H1 (cell line): ENCODE results near the gene CATSPERD. TPM values are rescaled to one million over a fixed set of nuclear protein-coding genes. Genes with fewer than 3 reads are reported as not detected.

ENCODE experiments used
- KDM5A ChIP-seq: fragments of 200-600 bp; IDR thresholded peaks from 2 replicates; pipeline ENCODE4 v1.7.1; 2012; ENCODE audit warnings: mild to moderate bottlenecking, low read length, inconsistent platforms, mixed read lengths
- SIN3A ChIP-seq, 2 experiments: IDR thresholded peaks in 1 of 2; conservative IDR thresholded peaks in 1 of 2; 2 replicates each; pipeline ENCODE4 v1.6.1; 2011 to 2012; ENCODE audit warnings: low read length in 2 of 2, improper control_type of control experiment in 1 of 2, low read depth in 1 of 2, mild to moderate bottlenecking in 1 of 2
- polyA plus RNA-seq, 7 experiments: library from polyadenylated mRNA; depleted of rRNA in 3 of 7; stranded (reverse) in 5 of 7; unstranded in 2 of 7; fragments of >200 nt in 5 of 7; fragments of 200-250 nt in 2 of 7; gene quantifications; 1 replicate in 5 of 7; 2 replicates in 1 of 7; 4 replicates in 1 of 7; pipeline versions ENCODE4 v1.2.1 to v1.2.3, GENCODE V29; 2011 to 2013; ENCODE audit warnings: missing spikeins in 2 of 7, mixed read lengths in 2 of 7
- total RNA-seq: library from RNA; stranded (reverse); fragmentation: NEBNext Ultra II Directional; extraction: Animal tissue kit (Norgen Biotek cat#: 25700); gene quantifications from 2 replicates; pipeline ENCODE4 v1.2.1, GENCODE V29; 2021
- TF ChIP-seq, protein P1 (sequence below): fragments of 300-600 bp; sonication (generic); IDR thresholded peaks from 2 replicates; pipeline ENCODE4 v1.7.1; 2012; ENCODE audit warnings: low read length, moderate library complexity, mild to moderate bottlenecking, inconsistent platforms; ENCODE audit not compliant: insufficient replicate concordance
- TF ChIP-seq, protein P2 (sequence below): IDR thresholded peaks from 2 replicates; pipeline ENCODE4 v1.6.1; 2012; ENCODE audit warnings: inconsistent platforms
- TF ChIP-seq, protein P3 (sequence below): IDR thresholded peaks from 2 replicates; pipeline ENCODE4 v1.6.1; 2012; ENCODE audit warnings: low read length, inconsistent platforms
- TF ChIP-seq, protein P4 (sequence below), 3 experiments: IDR thresholded peaks; 1 replicate in 2 of 3; 2 replicates in 1 of 3; pipeline versions ENCODE4 v1.5.1 to v1.6.1; 2011; ENCODE audit warnings: low read length in 3 of 3, mild to moderate bottlenecking in 3 of 3, inconsistent platforms in 2 of 3, low read depth in 1 of 3, moderate library complexity in 1 of 3; ENCODE audit not compliant: insufficient read depth in 1 of 3; ENCODE audit errors: control extremely low read depth in 1 of 3

The CATSPERD gene
- total and polyA plus RNA-seq, 2 of the 8 experiments (the other 6 are each of a cell fraction or from before 2014, with no cell fraction given) = 0.12 TPM; not detected in 1

DNA sequence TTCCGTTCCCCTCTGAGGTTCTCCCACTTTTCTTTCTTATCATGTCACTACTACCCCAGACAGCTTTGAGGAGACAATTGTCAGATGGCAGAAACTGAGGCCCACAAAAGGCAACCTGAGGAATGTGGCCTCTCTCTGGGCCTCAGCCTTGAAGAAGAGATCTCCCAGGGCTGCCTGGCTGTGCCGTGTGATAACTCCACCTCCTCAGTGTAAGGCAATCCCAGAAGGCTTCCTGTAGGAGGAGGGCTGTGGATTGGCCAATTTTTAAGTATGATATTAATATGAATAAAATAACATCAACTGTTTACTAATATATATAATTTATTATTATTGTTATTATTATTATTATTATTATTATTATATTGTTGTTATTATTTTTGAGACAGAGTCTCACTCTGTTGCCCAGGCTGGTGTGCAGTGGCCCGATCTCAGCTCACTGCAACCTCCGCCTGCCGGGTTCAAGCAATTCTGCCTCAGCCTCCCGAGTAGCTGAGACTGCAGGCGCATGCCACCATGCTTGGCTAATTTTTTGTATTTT lies 75.0 kb downstream of the CATSPERD start (continued):
- TF ChIP-seq, protein P1, sequence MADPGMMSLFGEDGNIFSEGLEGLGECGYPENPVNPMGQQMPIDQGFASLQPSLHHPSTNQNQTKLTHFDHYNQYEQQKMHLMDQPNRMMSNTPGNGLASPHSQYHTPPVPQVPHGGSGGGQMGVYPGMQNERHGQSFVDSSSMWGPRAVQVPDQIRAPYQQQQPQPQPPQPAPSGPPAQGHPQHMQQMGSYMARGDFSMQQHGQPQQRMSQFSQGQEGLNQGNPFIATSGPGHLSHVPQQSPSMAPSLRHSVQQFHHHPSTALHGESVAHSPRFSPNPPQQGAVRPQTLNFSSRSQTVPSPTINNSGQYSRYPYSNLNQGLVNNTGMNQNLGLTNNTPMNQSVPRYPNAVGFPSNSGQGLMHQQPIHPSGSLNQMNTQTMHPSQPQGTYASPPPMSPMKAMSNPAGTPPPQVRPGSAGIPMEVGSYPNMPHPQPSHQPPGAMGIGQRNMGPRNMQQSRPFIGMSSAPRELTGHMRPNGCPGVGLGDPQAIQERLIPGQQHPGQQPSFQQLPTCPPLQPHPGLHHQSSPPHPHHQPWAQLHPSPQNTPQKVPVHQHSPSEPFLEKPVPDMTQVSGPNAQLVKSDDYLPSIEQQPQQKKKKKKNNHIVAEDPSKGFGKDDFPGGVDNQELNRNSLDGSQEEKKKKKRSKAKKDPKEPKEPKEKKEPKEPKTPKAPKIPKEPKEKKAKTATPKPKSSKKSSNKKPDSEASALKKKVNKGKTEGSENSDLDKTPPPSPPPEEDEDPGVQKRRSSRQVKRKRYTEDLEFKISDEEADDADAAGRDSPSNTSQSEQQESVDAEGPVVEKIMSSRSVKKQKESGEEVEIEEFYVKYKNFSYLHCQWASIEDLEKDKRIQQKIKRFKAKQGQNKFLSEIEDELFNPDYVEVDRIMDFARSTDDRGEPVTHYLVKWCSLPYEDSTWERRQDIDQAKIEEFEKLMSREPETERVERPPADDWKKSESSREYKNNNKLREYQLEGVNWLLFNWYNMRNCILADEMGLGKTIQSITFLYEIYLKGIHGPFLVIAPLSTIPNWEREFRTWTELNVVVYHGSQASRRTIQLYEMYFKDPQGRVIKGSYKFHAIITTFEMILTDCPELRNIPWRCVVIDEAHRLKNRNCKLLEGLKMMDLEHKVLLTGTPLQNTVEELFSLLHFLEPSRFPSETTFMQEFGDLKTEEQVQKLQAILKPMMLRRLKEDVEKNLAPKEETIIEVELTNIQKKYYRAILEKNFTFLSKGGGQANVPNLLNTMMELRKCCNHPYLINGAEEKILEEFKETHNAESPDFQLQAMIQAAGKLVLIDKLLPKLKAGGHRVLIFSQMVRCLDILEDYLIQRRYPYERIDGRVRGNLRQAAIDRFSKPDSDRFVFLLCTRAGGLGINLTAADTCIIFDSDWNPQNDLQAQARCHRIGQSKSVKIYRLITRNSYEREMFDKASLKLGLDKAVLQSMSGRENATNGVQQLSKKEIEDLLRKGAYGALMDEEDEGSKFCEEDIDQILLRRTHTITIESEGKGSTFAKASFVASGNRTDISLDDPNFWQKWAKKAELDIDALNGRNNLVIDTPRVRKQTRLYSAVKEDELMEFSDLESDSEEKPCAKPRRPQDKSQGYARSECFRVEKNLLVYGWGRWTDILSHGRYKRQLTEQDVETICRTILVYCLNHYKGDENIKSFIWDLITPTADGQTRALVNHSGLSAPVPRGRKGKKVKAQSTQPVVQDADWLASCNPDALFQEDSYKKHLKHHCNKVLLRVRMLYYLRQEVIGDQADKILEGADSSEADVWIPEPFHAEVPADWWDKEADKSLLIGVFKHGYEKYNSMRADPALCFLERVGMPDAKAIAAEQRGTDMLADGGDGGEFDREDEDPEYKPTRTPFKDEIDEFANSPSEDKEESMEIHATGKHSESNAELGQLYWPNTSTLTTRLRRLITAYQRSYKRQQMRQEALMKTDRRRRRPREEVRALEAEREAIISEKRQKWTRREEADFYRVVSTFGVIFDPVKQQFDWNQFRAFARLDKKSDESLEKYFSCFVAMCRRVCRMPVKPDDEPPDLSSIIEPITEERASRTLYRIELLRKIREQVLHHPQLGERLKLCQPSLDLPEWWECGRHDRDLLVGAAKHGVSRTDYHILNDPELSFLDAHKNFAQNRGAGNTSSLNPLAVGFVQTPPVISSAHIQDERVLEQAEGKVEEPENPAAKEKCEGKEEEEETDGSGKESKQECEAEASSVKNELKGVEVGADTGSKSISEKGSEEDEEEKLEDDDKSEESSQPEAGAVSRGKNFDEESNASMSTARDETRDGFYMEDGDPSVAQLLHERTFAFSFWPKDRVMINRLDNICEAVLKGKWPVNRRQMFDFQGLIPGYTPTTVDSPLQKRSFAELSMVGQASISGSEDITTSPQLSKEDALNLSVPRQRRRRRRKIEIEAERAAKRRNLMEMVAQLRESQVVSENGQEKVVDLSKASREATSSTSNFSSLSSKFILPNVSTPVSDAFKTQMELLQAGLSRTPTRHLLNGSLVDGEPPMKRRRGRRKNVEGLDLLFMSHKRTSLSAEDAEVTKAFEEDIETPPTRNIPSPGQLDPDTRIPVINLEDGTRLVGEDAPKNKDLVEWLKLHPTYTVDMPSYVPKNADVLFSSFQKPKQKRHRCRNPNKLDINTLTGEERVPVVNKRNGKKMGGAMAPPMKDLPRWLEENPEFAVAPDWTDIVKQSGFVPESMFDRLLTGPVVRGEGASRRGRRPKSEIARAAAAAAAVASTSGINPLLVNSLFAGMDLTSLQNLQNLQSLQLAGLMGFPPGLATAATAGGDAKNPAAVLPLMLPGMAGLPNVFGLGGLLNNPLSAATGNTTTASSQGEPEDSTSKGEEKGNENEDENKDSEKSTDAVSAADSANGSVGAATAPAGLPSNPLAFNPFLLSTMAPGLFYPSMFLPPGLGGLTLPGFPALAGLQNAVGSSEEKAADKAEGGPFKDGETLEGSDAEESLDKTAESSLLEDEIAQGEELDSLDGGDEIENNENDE = no peak
- TF ChIP-seq KDM5A = no peak
- TF ChIP-seq, protein P2, sequence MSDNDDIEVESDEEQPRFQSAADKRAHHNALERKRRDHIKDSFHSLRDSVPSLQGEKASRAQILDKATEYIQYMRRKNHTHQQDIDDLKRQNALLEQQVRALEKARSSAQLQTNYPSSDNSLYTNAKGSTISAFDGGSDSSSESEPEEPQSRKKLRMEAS = no peak
- TF ChIP-seq SIN3A (conservative IDR thresholded peaks at IDR 0.05 in 1 of 2, IDR thresholded peaks at IDR 0.05 in 1 of 2; ENCODE audit: low read depth in 1 of 2, low read length in 2 of 2) = no peak
- TF ChIP-seq, protein P3, sequence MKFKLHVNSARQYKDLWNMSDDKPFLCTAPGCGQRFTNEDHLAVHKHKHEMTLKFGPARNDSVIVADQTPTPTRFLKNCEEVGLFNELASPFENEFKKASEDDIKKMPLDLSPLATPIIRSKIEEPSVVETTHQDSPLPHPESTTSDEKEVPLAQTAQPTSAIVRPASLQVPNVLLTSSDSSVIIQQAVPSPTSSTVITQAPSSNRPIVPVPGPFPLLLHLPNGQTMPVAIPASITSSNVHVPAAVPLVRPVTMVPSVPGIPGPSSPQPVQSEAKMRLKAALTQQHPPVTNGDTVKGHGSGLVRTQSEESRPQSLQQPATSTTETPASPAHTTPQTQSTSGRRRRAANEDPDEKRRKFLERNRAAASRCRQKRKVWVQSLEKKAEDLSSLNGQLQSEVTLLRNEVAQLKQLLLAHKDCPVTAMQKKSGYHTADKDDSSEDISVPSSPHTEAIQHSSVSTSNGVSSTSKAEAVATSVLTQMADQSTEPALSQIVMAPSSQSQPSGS = no peak
- TF ChIP-seq, protein P4, sequence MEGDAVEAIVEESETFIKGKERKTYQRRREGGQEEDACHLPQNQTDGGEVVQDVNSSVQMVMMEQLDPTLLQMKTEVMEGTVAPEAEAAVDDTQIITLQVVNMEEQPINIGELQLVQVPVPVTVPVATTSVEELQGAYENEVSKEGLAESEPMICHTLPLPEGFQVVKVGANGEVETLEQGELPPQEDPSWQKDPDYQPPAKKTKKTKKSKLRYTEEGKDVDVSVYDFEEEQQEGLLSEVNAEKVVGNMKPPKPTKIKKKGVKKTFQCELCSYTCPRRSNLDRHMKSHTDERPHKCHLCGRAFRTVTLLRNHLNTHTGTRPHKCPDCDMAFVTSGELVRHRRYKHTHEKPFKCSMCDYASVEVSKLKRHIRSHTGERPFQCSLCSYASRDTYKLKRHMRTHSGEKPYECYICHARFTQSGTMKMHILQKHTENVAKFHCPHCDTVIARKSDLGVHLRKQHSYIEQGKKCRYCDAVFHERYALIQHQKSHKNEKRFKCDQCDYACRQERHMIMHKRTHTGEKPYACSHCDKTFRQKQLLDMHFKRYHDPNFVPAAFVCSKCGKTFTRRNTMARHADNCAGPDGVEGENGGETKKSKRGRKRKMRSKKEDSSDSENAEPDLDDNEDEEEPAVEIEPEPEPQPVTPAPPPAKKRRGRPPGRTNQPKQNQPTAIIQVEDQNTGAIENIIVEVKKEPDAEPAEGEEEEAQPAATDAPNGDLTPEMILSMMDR (IDR thresholded peaks at IDR 0.05; ENCODE audit: control extremely low read depth in 1 of 3, insufficient read depth in 1 of 3, low read depth in 1 of 3, low read length in 3 of 3) = no peak
